Measurements from ENCODE around the gene ADAR. TPM values are rescaled to one million over a fixed set of nuclear protein-coding genes. Genes with fewer than 3 reads are reported as not detected.

ADAR gene
- total and polyA plus RNA-seq, 2 of the 4 experiments (the other 2 are of a cell fraction): 70.9 to 131 TPM

- Histone ChIP-seq H4K5ac (ENCODE audit: low read depth, low read length) (no peak overlapping the region), H3K9me1 (ENCODE audit: insufficient read depth, low read length) (peaks cover 8% of the 10 kb centered on the region; the same call in 1 of the 2 replicates), H3K4ac (ENCODE audit: low read depth, low read length) (no peak overlapping the region), H3K4me3 (ENCODE audit: insufficient read depth, low read depth, low read length) (no peak overlapping the region), H3K36me3 (ENCODE audit: control insufficient read depth, insufficient read depth, low read length) (no peaks in the 10 kb centered on the region), H3K4me2 (ENCODE audit: low read depth, low read length) (no peak overlapping the region), H2AFZ (replicated peaks; ENCODE audit: low read length, poor library complexity) (no peak overlapping the region), H3K9ac (ENCODE audit: low read depth, low read length) (no peak overlapping the region), H3K9me3 (ENCODE audit: control insufficient read depth, insufficient read depth, low read length) (no peaks in the 10 kb centered on the region), H2BK20ac (ENCODE audit: low read depth, low read length) (no peak overlapping the region), H3K27me3 (ENCODE audit: control insufficient read depth, insufficient read depth, low read length) (no peaks in the 10 kb centered on the region), H3K56ac (ENCODE audit: extremely low read depth, insufficient read depth, low read length) (no peak overlapping the region), H4K91ac (ENCODE audit: insufficient read depth, low read depth, low read length) (no peak overlapping the region), H2BK120ac (ENCODE audit: low read depth, low read length) (no peak overlapping the region), H2BK5ac (ENCODE audit: low read depth, low read length, poor library complexity, severe bottlenecking) (no peak overlapping the region), H3K4me1 (ENCODE audit: control insufficient read depth, insufficient read depth, low read length) (peaks cover 3% of the 10 kb centered on the region), H2AK9ac (replicated peaks; ENCODE audit: low read depth, low read length, poor library complexity) (no peak overlapping the region), H3K27ac (ENCODE audit: insufficient read depth, low read length) (no peak overlapping the region), H2BK15ac (ENCODE audit: low read depth, low read length) (no peak overlapping the region), H2AK5ac (ENCODE audit: low read depth, low read length) (no peak overlapping the region), H3K18ac (ENCODE audit: low read depth, low read length) (no peak overlapping the region), H3K23ac (ENCODE audit: low read depth, low read length) (no peak overlapping the region), H4K8ac (ENCODE audit: low read depth in 2 of 2, low read length in 2 of 2) (no peak overlapping the region), H4K20me1 (ENCODE audit: insufficient read depth, low read length) (peaks cover 53% of the 10 kb centered on the region), H3K14ac (replicated peaks; ENCODE audit: low read depth, low read length) (no peak overlapping the region), H3K79me1 (ENCODE audit: low read depth in 1 of 2, low read length in 2 of 2) (peaks cover 41 to 69% of the 10 kb centered on the region in 2 experiments)
- ATAC-seq (ENCODE audit: low read depth): no peak
- intact Hi-C loops (cut with micrococcal nuclease) (no loop called here), in situ Hi-C loops (cut with MboI; ENCODE audit: low sequenced_read_pairs) (no loop called here), dilution Hi-C loops (cut with HindIII; ENCODE audit: low sequenced_read_pairs, unreplicated experiment) (no loop called here)
- POLR2A ChIA-PET (ENCODE audit: unreplicated experiment): no interaction called here
- no CpG with 5 or more reads among the region's 4 CpGs for WGBS, 2 experiments (ENCODE audit: extremely low coverage in 2 of 2, insufficient read length in 1 of 2)
- TF ChIP-seq FOS (IDR thresholded peaks at IDR 0.05; ENCODE audit: low read depth, low read length): no peak
- CTCF ChIA-PET: no interaction called here
- no peak for DNase-seq
- no TSS peak for BruUV-seq (replicated peaks)
These were observed 6.3 kb upstream of the ADAR start for GRCh38 chr1:154614247-154614646.
